GM10266 (cell line): ENCODE measurements around the gene CGN.

Experiments
- DNase-seq: peaks from one replicate; pipeline ENCODE4 v3.0.0; 2012; ENCODE audit errors: extremely low spot score
- TF ChIP-seq, protein P1 (sequence below): IDR thresholded peaks from 2 replicates; pipeline ENCODE4 v1.5.1; 2012; ENCODE audit warnings: mild to moderate bottlenecking, low read depth; ENCODE audit not compliant: control insufficient read depth, insufficient read depth; ENCODE audit errors: missing control alignments

The CGN gene, protein sequence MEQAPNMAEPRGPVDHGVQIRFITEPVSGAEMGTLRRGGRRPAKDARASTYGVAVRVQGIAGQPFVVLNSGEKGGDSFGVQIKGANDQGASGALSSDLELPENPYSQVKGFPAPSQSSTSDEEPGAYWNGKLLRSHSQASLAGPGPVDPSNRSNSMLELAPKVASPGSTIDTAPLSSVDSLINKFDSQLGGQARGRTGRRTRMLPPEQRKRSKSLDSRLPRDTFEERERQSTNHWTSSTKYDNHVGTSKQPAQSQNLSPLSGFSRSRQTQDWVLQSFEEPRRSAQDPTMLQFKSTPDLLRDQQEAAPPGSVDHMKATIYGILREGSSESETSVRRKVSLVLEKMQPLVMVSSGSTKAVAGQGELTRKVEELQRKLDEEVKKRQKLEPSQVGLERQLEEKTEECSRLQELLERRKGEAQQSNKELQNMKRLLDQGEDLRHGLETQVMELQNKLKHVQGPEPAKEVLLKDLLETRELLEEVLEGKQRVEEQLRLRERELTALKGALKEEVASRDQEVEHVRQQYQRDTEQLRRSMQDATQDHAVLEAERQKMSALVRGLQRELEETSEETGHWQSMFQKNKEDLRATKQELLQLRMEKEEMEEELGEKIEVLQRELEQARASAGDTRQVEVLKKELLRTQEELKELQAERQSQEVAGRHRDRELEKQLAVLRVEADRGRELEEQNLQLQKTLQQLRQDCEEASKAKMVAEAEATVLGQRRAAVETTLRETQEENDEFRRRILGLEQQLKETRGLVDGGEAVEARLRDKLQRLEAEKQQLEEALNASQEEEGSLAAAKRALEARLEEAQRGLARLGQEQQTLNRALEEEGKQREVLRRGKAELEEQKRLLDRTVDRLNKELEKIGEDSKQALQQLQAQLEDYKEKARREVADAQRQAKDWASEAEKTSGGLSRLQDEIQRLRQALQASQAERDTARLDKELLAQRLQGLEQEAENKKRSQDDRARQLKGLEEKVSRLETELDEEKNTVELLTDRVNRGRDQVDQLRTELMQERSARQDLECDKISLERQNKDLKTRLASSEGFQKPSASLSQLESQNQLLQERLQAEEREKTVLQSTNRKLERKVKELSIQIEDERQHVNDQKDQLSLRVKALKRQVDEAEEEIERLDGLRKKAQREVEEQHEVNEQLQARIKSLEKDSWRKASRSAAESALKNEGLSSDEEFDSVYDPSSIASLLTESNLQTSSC

DNA sequence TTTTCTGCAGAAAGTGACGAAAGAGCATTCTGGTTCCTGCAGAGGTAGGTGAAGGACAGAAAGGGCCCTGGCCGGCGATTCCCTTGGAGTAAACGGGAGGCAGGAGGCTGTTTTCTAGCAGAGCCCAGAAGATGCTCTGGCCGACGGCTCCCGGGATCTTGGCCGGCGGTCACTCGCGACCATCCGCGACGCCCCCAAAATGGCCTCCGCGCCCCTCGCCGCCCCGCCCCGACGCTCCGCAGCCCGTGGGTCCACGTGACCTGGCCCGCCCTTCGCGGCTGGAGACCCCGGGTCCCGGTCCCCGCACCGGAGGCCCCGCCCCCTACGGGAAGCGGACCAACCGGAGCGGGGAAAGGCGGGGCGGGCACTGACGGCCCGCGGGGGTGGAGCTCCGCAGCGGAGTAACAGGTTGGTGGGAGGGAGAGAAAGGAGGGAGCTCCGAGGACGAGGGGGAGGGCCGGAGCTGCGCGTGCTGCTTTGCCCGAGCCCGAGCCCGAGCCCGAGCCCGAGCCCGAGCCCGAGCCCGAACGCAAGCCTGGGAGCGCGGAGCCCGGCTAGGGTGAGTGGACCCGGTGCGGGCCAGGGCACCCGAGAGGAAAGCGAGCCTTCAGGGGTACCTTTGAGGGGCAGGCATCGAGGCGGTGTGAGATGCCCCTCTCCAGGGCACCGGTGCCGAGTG, at the start of gene CGN:
TSS of gene CGN (plus strand) at position 431 of the 679 bp plus-strand sequence. CDS start 7,133 bp downstream, outside the sequence.
- TF ChIP-seq, protein P1, sequence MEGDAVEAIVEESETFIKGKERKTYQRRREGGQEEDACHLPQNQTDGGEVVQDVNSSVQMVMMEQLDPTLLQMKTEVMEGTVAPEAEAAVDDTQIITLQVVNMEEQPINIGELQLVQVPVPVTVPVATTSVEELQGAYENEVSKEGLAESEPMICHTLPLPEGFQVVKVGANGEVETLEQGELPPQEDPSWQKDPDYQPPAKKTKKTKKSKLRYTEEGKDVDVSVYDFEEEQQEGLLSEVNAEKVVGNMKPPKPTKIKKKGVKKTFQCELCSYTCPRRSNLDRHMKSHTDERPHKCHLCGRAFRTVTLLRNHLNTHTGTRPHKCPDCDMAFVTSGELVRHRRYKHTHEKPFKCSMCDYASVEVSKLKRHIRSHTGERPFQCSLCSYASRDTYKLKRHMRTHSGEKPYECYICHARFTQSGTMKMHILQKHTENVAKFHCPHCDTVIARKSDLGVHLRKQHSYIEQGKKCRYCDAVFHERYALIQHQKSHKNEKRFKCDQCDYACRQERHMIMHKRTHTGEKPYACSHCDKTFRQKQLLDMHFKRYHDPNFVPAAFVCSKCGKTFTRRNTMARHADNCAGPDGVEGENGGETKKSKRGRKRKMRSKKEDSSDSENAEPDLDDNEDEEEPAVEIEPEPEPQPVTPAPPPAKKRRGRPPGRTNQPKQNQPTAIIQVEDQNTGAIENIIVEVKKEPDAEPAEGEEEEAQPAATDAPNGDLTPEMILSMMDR = no peak
- peak; percentile 86 for DNase-seq

DNA sequence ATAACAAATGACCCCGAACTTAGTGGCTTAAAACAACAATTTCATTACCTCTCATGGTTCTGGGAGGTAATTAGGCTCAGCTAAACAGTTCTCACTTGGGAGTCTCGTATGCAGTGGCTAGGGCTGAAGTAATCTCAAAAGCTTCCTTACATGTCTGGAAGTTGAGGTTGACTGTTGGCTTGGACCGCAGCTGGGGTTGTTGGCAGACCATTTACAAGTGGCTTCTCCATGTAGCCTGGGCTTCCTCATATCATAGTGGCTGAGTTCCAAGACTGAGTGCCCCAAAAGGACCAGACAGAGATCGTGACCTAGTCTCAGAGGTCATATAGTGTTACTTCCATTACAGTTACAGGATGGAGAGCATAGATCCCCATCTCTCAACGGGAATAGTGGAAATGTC, 49.5 kb upstream of the CGN start:
- TF ChIP-seq, protein P1 = no peak
- DNase-seq = no peak

DNA sequence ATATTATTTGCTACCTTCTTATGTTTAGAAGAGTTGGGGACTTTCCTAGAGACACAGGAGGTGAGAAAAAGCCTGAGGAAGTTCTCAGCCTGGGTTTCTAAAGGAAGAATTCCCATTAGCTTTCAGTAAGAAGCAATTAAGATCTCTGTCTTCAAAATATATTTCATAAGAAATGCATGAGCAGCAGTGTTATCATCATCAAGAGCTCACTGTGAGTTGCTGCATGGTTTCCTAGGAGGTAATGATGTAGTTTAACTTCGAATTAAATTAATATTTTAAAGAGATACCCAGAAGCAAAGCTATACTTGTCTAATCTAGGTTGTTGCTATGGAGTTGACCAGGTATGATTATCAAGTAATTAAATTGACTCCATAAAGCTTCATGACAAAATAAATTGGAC, 46.2 kb upstream of the CGN start:
- TF ChIP-seq, protein P1 = no peak
- no peak for DNase-seq

DNA sequence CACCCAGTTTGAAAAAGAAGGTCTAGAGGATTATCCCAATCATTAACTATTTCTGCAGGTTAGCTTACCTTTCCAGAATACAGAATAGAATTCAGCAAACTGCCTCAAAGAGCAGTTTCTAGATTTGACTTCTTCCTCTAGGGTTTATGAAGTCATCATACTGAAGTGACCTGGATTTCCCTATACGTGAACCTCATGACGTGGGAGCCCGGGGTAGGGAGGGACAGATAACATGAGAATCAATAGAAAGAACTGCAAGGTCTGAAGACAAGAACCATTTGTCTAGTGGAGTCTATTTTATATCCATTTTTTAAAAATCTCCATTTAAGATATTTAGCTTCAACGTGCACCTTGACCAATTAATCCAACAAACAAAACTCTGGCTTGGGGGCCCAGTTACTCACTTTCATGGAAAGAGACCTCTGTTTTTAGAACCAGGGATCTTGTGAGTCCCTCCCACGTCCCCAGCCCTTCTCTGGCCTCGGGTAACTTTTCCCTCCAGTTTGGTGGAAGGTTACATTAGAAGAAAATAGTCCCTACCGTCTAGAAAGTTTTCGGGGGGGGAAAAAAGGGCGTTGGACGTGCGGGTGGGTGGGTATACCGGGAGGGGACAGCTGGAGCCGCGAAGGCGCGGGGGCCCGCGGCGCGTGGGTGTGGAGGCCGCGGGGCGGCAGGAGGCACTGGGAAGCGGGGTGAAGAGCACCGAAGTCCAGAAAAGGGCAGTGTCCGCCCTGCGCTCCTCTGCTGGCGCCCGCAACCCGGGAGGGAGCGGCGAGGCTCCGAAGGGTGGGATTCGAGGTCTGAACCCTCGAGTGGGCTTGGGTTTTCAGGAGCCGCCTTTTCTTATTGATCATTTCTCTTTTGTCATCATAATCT, 38.1 kb upstream of the CGN start:
- DNase-seq = peak; percentile 43
- TF ChIP-seq, protein P1 = no peak

DNA sequence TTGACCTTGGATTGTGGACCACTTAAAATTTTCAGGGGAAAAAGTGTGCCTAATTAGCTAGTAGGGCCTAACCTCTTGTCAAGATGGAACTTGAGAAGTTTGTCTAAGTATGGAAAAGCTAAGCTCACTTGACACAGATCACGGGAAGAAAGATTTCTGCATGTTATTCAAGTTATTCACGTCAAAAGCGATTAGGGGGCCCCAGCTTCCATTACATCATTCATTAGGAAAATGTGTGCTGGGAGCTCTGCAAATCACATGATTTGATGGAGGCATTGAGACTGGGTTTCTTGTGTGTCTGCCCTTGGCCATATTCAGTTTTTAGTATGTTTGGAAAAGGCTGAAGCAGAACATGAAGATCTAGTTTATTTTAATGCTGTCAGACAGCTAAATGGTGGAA, 36.4 kb upstream of the CGN start:
- TF ChIP-seq, protein P1 = no peak
- DNase-seq = no peak

DNA sequence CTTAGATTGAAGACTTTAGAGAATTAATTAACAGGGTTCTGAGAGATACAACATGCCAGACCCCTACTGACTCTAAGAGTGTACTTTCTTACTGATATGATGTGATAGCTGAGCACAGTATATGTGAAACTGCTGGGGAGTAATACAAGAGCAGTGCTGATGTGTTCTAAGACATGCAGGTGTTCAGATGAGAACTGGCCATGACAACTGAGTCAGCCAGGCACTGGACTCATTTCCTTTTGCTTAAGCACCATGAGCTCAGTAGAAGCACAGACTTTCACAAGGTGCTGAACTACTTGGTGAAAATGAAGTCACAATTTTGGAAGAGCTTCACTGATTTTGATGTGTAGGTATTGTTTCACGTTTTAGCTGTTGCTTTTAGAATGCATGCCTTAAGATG, 36.0 kb upstream of the CGN start:
- DNase-seq = peak; percentile 87
- TF ChIP-seq, protein P1 = no peak
